ENCODE results near the gene TLK2. TPM values are rescaled to one million over a fixed set of nuclear protein-coding genes. Genes with fewer than 3 reads are reported as not detected.

Gene TLK2
- total RNA-seq, 1 experiment from 2014 or later, result 54.7 TPM

GRCh38 chr17:62581764-62582163 lies 103.1 kb downstream of the TLK2 start:
- Histone ChIP-seq H3K9me3 (ENCODE audit: low read depth, low read length, poor library complexity, severe bottlenecking) (no peaks in the 10 kb centered on the region), H3K27ac (ENCODE audit: low read depth, low read length, poor library complexity, severe bottlenecking) (no peak overlapping the region), H3K27me3 (replicated peaks; ENCODE audit: insufficient read depth, low read depth, low read length, poor library complexity) (no peaks in the 10 kb centered on the region), H3K4me3 (ENCODE audit: low read depth, low read length, poor library complexity, severe bottlenecking) (no peak overlapping the region), H3K4me1 (ENCODE audit: insufficient read depth, low read length, poor library complexity, severe bottlenecking) (no peaks in the 10 kb centered on the region), H3K36me3 (ENCODE audit: insufficient read depth, low read length, poor library complexity, severe bottlenecking) (peaks cover 7% of the 10 kb centered on the region)
- ChIA-PET CTCF (no interaction called here), POLR2A (ENCODE audit: low non-redundant PET) (no interaction called here)
- intact Hi-C loops (cut with micrococcal nuclease; ENCODE audit: unreplicated experiment), result no loop called here
- no peak for DNase-seq (ENCODE audit: low spot score)
- TF ChIP-seq EZH2 (IDR thresholded peaks at IDR 0.05; ENCODE audit: borderline replicate concordance, low read depth, low read length, poor library complexity, severe bottlenecking) (no peak), CTCF (conservative IDR thresholded peaks at IDR 0.05; ENCODE audit: low read depth, low read length) (no peak)
- BruUV-seq (replicated peaks), result no TSS peak

GRCh38 chr17:62587554-62587953 lies 108.9 kb downstream of the TLK2 start:
- no peak for DNase-seq (ENCODE audit: low spot score)
- TF ChIP-seq CTCF (conservative IDR thresholded peaks at IDR 0.05; ENCODE audit: low read depth, low read length) (no peak), EZH2 (IDR thresholded peaks at IDR 0.05; ENCODE audit: borderline replicate concordance, low read depth, low read length, poor library complexity, severe bottlenecking) (no peak)
- H3K27me3 ChIP-seq (replicated peaks; ENCODE audit: insufficient read depth, low read depth, low read length, poor library complexity), result no peaks in the 10 kb centered on the region
- H3K4me1 ChIP-seq (ENCODE audit: insufficient read depth, low read length, poor library complexity, severe bottlenecking), result no peaks in the 10 kb centered on the region
- POLR2A ChIA-PET (ENCODE audit: low non-redundant PET), result no interaction called here
- no peak overlapping the region for H3K27ac ChIP-seq (ENCODE audit: low read depth, low read length, poor library complexity, severe bottlenecking)
- H3K9me3 ChIP-seq (ENCODE audit: low read depth, low read length, poor library complexity, severe bottlenecking), result no peaks in the 10 kb centered on the region
- peaks cover 3% of the 10 kb centered on the region for H3K36me3 ChIP-seq (ENCODE audit: insufficient read depth, low read length, poor library complexity, severe bottlenecking)
- intact Hi-C loops (cut with micrococcal nuclease; ENCODE audit: unreplicated experiment), result no loop called here
- BruUV-seq (replicated peaks), result no TSS peak
- CTCF ChIA-PET, result no interaction called here
- no peak overlapping the region for H3K4me3 ChIP-seq (ENCODE audit: low read depth, low read length, poor library complexity, severe bottlenecking)

- ChIA-PET CTCF (no interaction called here), POLR2A (ENCODE audit: low non-redundant PET) (no interaction called here)
- no peaks in the 10 kb centered on the region for H3K27me3 ChIP-seq (replicated peaks; ENCODE audit: insufficient read depth, low read depth, low read length, poor library complexity)
- H3K4me1 ChIP-seq (ENCODE audit: insufficient read depth, low read length, poor library complexity, severe bottlenecking), result no peaks in the 10 kb centered on the region
- no peak overlapping the region for H3K27ac ChIP-seq (ENCODE audit: low read depth, low read length, poor library complexity, severe bottlenecking)
- no TSS peak for BruUV-seq (replicated peaks)
- no peak overlapping the region for H3K4me3 ChIP-seq (ENCODE audit: low read depth, low read length, poor library complexity, severe bottlenecking)
- no peak for DNase-seq (ENCODE audit: low spot score)
- TF ChIP-seq EZH2 (IDR thresholded peaks at IDR 0.05; ENCODE audit: borderline replicate concordance, low read depth, low read length, poor library complexity, severe bottlenecking), result no peak
- no peak for TF ChIP-seq CTCF (conservative IDR thresholded peaks at IDR 0.05; ENCODE audit: low read depth, low read length)
- intact Hi-C loops (cut with micrococcal nuclease; ENCODE audit: unreplicated experiment), result no loop called here
- H3K36me3 ChIP-seq (ENCODE audit: insufficient read depth, low read length, poor library complexity, severe bottlenecking), result peaks cover 3% of the 10 kb centered on the region
- H3K9me3 ChIP-seq (ENCODE audit: low read depth, low read length, poor library complexity, severe bottlenecking), result no peaks in the 10 kb centered on the region
Measured at GRCh38 chr17:62588109-62588508, 109.5 kb downstream of the TLK2 start.

All from A673 (cell line).